Loucy (cell line): ENCODE data around the gene ALCAM.

Experiments
- H2AFZ ChIP-seq: fragments of 200-600 bp; sonication (generic); 2 replicates; pipeline ENCODE4 v1.6.0; 2016; ENCODE audit warnings: antibody characterized with exemption, mild to moderate bottlenecking, low read length, moderate library complexity
- H3F3A ChIP-seq: fragments of 200-600 bp; 2 replicates; pipeline ENCODE4 v1.6.0; 2016; ENCODE audit warnings: antibody characterized with exemption, low read depth, mild to moderate bottlenecking
- H3K27me3 ChIP-seq: fragments of 200-600 bp; sonication (generic); 2 replicates; pipeline ENCODE4 v1.6.1; 2014; ENCODE audit warnings: low read length, mild to moderate bottlenecking; ENCODE audit not compliant: insufficient read depth, poor library complexity, severe bottlenecking
- H3K36me3 ChIP-seq: fragments of 200-600 bp; sonication (generic); 2 replicates; pipeline ENCODE4 v1.6.1; 2016; ENCODE audit warnings: low read length; ENCODE audit not compliant: insufficient read depth
- H3K4me1 ChIP-seq: fragments of 200-600 bp; sonication (generic); 2 replicates; pipeline ENCODE4 v1.5.1; 2014; ENCODE audit warnings: low read length, mild to moderate bottlenecking; ENCODE audit not compliant: insufficient read depth, poor library complexity, severe bottlenecking
- H3K4me2 ChIP-seq: fragments of 200-600 bp; sonication (generic); 2 replicates; pipeline ENCODE4 v1.6.0; 2014; ENCODE audit warnings: antibody characterized with exemption, low read length, low read depth, mild to moderate bottlenecking; ENCODE audit not compliant: poor library complexity, severe bottlenecking
- H3K4me3 ChIP-seq: fragments of 200-600 bp; sonication (generic); 2 replicates; pipeline ENCODE4 v1.5.1; 2014; ENCODE audit warnings: low read length, mild to moderate bottlenecking, mixed read lengths; ENCODE audit not compliant: poor library complexity, severe bottlenecking
- H3K79me2 ChIP-seq: fragments of 200-600 bp; sonication (generic); 2 replicates; pipeline ENCODE4 v1.6.1; 2014; ENCODE audit warnings: low read length; ENCODE audit not compliant: insufficient read depth
- H3K9ac ChIP-seq: fragments of 200-600 bp; sonication (generic); 2 replicates; pipeline ENCODE4 v1.6.0; 2014; ENCODE audit warnings: mild to moderate bottlenecking, low read depth, low read length, moderate library complexity; ENCODE audit not compliant: poor library complexity, severe bottlenecking
- H3K9me2 ChIP-seq: fragments of 200-600 bp; sonication (generic); replicated peaks from 2 replicates; pipeline ENCODE4 v1.6.1; 2016; ENCODE audit warnings: low read depth, low read length, mixed read lengths
- H3K9me3 ChIP-seq: fragments of 200-600 bp; sonication (generic); 2 replicates; pipeline ENCODE4 v1.6.1; 2014; ENCODE audit warnings: mild to moderate bottlenecking, antibody characterized with exemption, low read length, low read depth; ENCODE audit not compliant: insufficient read depth
- H4K20me1 ChIP-seq: fragments of 200-600 bp; sonication (generic); 2 replicates; pipeline ENCODE4 v1.6.0; 2014; ENCODE audit warnings: antibody characterized with exemption, low read length, mild to moderate bottlenecking; ENCODE audit not compliant: insufficient read depth, poor library complexity, severe bottlenecking
- CTCF ChIP-seq: fragments of 200-600 bp; sonication (generic); conservative IDR thresholded peaks from 2 replicates; pipeline ENCODE4 v1.5.1; 2014; ENCODE audit warnings: mild to moderate bottlenecking, antibody characterized with exemption, low read length
- EZH2phosphoT487 ChIP-seq: fragments of 200-600 bp; IDR thresholded peaks from 2 replicates; pipeline ENCODE4 v1.6.1; 2018; ENCODE audit warnings: antibody characterized with exemption, mild to moderate bottlenecking, moderate library complexity, borderline replicate concordance

ALCAM gene

GRCh38 chr3:105440113-105440512 is 73.4 kb downstream of the ALCAM start:
- Histone ChIP-seq H3K4me2 (no peak overlapping the region), H2AFZ (no peak overlapping the region), H3K27me3 (no peaks in the 10 kb centered on the region), H3K4me3 (no peak overlapping the region), H3K79me2 (no peaks in the 10 kb centered on the region), H3K36me3 (no peaks in the 10 kb centered on the region), H3F3A (no peaks in the 10 kb centered on the region), H3K9ac (no peak overlapping the region), H3K9me3 (no peaks in the 10 kb centered on the region), H4K20me1 (no peaks in the 10 kb centered on the region), H3K4me1 (no peaks in the 10 kb centered on the region), H3K9me2 (no peaks in the 10 kb centered on the region)
- TF ChIP-seq CTCF (no peak), EZH2phosphoT487 (no peak)

DNA sequence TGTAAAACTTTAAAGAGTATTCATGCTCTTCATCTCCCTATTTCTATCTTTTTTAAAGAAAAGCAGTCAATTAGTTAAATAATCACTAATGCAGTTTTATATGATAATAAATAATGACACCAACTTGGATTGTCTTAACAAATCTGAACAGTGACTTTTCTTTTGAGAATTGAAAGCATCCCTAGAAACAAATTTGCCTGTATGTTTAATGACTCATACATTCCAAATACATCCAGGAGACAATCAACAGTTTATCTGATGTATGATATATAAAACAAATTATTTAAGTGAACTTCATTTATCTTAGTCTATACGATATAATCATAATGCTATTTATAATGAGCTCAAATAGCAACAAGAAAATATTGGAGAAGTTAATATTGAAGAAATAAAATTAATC is 78.0 kb downstream of the ALCAM start:
- no peaks in the 10 kb centered on the region for H3K27me3 ChIP-seq
- TF ChIP-seq CTCF: no peak
- no peak for TF ChIP-seq EZH2phosphoT487
- no peaks in the 10 kb centered on the region for H3K79me2 ChIP-seq
- no peak overlapping the region for H3K4me2 ChIP-seq
- no peak overlapping the region for H2AFZ ChIP-seq
- no peaks in the 10 kb centered on the region for H3K9me2 ChIP-seq
- no peaks in the 10 kb centered on the region for H3K9me3 ChIP-seq
- no peak overlapping the region for H3K4me3 ChIP-seq
- no peaks in the 10 kb centered on the region for H3K36me3 ChIP-seq
- no peaks in the 10 kb centered on the region for H3F3A ChIP-seq
- no peak overlapping the region for H3K9ac ChIP-seq
- H4K20me1 ChIP-seq: no peaks in the 10 kb centered on the region
- no peaks in the 10 kb centered on the region for H3K4me1 ChIP-seq

- H3K9ac ChIP-seq: no peak overlapping the region
- no peaks in the 10 kb centered on the region for H3F3A ChIP-seq
- no peak overlapping the region for H2AFZ ChIP-seq
- H3K36me3 ChIP-seq: no peaks in the 10 kb centered on the region
- H3K4me2 ChIP-seq: no peak overlapping the region
- no peaks in the 10 kb centered on the region for H4K20me1 ChIP-seq
- H3K9me3 ChIP-seq: no peaks in the 10 kb centered on the region
- H3K9me2 ChIP-seq: no peaks in the 10 kb centered on the region
- no peak for TF ChIP-seq EZH2phosphoT487
- no peak for TF ChIP-seq CTCF
- H3K27me3 ChIP-seq: no peaks in the 10 kb centered on the region
- H3K79me2 ChIP-seq: no peaks in the 10 kb centered on the region
- H3K4me3 ChIP-seq: no peak overlapping the region
- no peaks in the 10 kb centered on the region for H3K4me1 ChIP-seq
Observed at GRCh38 chr3:105448338-105448982, 81.8 kb downstream of the ALCAM start.
